GM12874 (cell line): ENCODE measurements around the gene TNC.

Experiments
- CTCF ChIP-seq: IDR thresholded peaks from 2 replicates; pipeline ENCODE4 v1.5.1; 2011; ENCODE audit warnings: low read depth, mild to moderate bottlenecking, control low read depth, low read length, moderate library complexity; ENCODE audit not compliant: insufficient read depth

Gene TNC

GRCh38 chr9:115107701-115108100 lies 10.3 kb downstream of the TNC start:
- no peak for TF ChIP-seq CTCF

DNA sequence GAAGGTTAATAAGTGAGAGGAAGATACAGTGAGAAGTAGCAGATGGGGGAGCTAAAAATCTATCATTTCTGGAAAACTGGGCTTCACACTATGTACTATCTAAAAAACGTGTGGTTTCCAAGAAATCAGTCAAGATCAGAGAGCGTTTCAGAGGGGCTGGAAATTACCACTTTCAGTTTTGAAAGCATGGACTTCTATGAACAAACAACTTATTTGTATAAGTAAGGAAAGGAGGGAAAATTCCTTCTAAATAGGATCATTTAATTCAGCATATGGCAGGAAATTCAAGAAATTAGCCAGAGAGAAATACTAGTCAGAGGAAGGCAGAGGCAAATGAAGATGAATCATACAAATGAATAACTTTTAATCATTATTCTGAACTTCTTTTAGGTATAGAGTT lies 11.3 kb downstream of the TNC start:
- TF ChIP-seq CTCF, result no peak

GRCh38 chr9:115106001-115106400 lies 12.0 kb downstream of the TNC start:
- TF ChIP-seq CTCF, result no peak

- TF ChIP-seq CTCF, result no peak
Measured at GRCh38 chr9:115104908-115105307, 13.0 kb downstream of the TNC start.

DNA sequence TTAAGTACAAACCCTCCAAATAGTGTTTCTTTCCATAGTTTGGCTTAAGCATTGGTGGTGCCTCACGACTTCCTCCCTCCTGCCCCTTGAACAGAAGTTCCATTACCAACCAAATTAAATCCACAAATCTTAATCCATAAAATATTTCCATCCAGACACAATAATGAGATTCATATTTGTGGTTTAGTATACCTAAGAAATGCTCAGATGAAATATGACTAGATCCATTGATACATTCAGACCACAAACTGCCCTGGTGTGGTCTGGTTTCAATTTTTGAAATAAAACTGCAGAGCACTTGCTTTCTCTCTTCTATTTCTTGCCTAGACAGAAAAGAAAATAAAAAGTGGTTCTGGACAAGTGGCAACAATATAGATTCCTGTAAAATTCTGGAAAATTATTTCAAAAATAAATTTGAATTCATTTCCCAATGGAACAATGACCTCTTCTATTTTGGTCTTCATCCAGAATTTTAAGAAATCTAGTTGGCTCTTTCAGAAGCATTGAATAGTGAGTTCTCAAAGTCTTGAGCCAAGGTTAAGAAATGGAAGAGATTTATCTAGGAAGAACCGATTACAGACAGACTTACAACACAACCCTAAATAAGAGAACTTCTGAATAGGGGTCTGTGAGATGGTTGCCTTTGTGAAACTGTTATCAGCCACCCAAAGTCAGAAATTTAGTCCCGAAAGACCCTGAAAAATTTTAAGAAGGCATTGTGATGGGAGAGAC lies 14.0 kb downstream of the TNC start:
- TF ChIP-seq CTCF, result no peak

DNA sequence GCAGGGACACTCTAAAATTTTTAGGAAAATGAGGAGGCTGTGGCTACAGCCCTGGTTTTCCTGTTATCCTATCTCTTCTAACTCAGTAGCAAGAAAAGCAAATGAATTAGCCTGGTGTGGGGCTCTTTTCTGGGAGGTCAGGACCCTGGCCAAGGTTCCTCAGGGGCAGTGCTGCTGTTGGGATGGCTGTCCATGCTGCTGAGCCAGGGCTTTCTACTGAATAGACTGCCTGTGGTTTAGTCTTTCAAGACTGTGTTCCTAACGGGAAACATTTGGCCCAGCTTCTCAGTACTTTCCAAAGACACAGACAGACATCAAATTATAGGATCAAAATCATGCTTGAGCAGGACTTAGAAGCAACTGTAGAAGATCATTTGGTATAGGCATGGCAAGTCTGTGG lies 18.1 kb downstream of the TNC start:
- no peak for TF ChIP-seq CTCF

DNA sequence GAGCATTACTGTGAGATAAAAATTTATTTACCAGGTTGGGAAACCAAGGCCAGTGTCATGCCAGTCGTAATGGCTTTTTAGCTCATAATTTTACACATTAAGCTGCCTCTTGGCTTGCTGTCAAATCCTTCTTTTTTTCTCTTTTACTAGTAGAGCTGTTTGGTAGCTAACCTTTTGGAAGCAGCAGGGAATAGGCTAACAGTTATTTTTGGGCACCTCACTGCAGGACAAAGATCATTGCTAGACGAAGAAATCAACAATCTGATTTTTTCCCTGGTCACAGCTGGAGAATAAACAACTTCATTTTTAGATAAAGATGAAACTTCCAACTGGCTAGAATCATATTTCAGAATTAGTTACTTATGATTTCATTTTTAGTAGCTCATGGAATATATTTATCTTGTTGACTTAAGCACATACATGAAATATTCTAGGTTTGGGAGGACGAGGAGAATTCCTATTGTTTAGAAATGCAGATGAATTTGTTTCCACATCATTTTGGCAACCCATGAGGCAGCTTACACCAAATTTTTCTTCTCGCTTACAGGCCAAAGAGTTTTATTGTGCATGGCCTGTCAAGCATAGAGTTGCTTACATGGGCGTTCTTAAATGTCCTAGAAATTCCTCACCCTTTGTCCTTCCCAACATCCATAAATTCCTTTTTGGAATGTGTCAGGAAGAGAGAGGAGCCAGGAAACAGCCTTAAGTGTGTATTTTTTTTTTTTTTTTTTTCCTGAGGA lies 19.6 kb downstream of the TNC start:
- TF ChIP-seq CTCF, result no peak
